Umbilical cord (tissue), 2 donors: ENCODE results near the gene ITIH1. TPM values are rescaled to one million over a fixed set of nuclear protein-coding genes. Genes with fewer than 3 reads are reported as not detected.

ENCODE experiments used
- DNase-seq: peaks from one replicate; pipeline ENCODE4 v3.0.0-alpha.2; 2015; ENCODE audit warnings: low spot score
- total RNA-seq: library from RNA; depleted of rRNA; stranded (reverse); fragments of >200 nt; gene quantifications from one replicate; pipeline ENCODE4 v1.2.3, GENCODE V29; 2014; ENCODE audit warnings: low replicate concordance; ENCODE audit not compliant: insufficient read depth

ITIH1 gene
- total RNA-seq, 1 donor from 2014 or later: 1.2 TPM

GRCh38 chr3:52790337-52790736, 12.9 kb downstream of the ITIH1 start:
- no peak for DNase-seq

- no peak for DNase-seq
Measured at GRCh38 chr3:52790741-52791140, 13.3 kb downstream of the ITIH1 start.

- no peak for DNase-seq
Measured at GRCh38 chr3:52791366-52791765, 14.0 kb downstream of the ITIH1 start.

- no peak for DNase-seq
Measured at GRCh38 chr3:52791928-52792327, 14.5 kb downstream of the ITIH1 start.

- no peak for DNase-seq
Measured at GRCh38 chr3:52792413-52792812, 15.0 kb downstream of the ITIH1 start.

GRCh38 chr3:52792961-52793695, 15.7 kb downstream of the ITIH1 start:
- DNase-seq: no peak

- DNase-seq: no peak
Measured at GRCh38 chr3:52793702-52794611, 16.6 kb downstream of the ITIH1 start.

- no peak for DNase-seq
Measured at GRCh38 chr3:52794612-52795099, 17.3 kb downstream of the ITIH1 start, which contains the start of gene ITIH3. ITIH3 (plus strand) TSS chr3:52794796; CDS start chr3:52794804, 8 bp downstream.

- DNase-seq: no peak
Measured at GRCh38 chr3:52795298-52795900, 18.0 kb downstream of the ITIH1 start.

- no peak for DNase-seq
Measured at GRCh38 chr3:52796411-52796810, 19.0 kb downstream of the ITIH1 start.

- no peak for DNase-seq
Measured at GRCh38 chr3:52798376-52798977, 21.1 kb downstream of the ITIH1 start.

- DNase-seq: no peak
Measured at GRCh38 chr3:52798978-52799476, 21.6 kb downstream of the ITIH1 start.

GRCh38 chr3:52800079-52800478, 22.7 kb downstream of the ITIH1 start:
- DNase-seq: no peak

GRCh38 chr3:52801839-52802238, 24.4 kb downstream of the ITIH1 start:
- DNase-seq: no peak

GRCh38 chr3:52805270-52806039, 28.1 kb downstream of the ITIH1 start:
- no peak for DNase-seq

GRCh38 chr3:52809149-52809548, 31.8 kb downstream of the ITIH1 start:
- no peak for DNase-seq

GRCh38 chr3:52809662-52810377, 32.4 kb downstream of the ITIH1 start:
- no peak for DNase-seq

- no peak for DNase-seq
Measured at GRCh38 chr3:52810923-52811322, 33.5 kb downstream of the ITIH1 start.

- no peak for DNase-seq
Measured at GRCh38 chr3:52811452-52812011, 34.1 kb downstream of the ITIH1 start.

GRCh38 chr3:52813810-52814209, 36.4 kb downstream of the ITIH1 start:
- DNase-seq: no peak
